Prostate gland (tissue), 2 donors: Measurements from ENCODE around the gene RGS4.

ENCODE experiments used
- POLR2A ChIP-seq: fragments of 450-650 bp; IDR thresholded peaks from one replicate; pipeline ENCODE4 v1.6.1; 2016; ENCODE audit warnings: antibody characterized with exemption, mild to moderate bottlenecking
- TF ChIP-seq, protein P1 (sequence below), 4 experiments: fragments of 200-600 bp in 2 of 4; fragments of 450-650 bp in 2 of 4; sonication (generic) in 2 of 4; IDR thresholded peaks; 1 replicate in 3 of 4; 2 replicates in 1 of 4; pipeline ENCODE4 v1.5.1; 2016 to 2019; ENCODE audit warnings: antibody characterized with exemption in 4 of 4, mild to moderate bottlenecking in 2 of 4, moderate library complexity in 2 of 4

GRCh38 chr1:163074004-163074403 is 4.8 kb downstream of the RGS4 start:
- TF ChIP-seq, protein P1, sequence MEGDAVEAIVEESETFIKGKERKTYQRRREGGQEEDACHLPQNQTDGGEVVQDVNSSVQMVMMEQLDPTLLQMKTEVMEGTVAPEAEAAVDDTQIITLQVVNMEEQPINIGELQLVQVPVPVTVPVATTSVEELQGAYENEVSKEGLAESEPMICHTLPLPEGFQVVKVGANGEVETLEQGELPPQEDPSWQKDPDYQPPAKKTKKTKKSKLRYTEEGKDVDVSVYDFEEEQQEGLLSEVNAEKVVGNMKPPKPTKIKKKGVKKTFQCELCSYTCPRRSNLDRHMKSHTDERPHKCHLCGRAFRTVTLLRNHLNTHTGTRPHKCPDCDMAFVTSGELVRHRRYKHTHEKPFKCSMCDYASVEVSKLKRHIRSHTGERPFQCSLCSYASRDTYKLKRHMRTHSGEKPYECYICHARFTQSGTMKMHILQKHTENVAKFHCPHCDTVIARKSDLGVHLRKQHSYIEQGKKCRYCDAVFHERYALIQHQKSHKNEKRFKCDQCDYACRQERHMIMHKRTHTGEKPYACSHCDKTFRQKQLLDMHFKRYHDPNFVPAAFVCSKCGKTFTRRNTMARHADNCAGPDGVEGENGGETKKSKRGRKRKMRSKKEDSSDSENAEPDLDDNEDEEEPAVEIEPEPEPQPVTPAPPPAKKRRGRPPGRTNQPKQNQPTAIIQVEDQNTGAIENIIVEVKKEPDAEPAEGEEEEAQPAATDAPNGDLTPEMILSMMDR (IDR thresholded peaks at IDR 0.05): no peak
- no peak for TF ChIP-seq POLR2A
